ENCODE results near the gene NR3C2.

The NR3C2 gene

DNA sequence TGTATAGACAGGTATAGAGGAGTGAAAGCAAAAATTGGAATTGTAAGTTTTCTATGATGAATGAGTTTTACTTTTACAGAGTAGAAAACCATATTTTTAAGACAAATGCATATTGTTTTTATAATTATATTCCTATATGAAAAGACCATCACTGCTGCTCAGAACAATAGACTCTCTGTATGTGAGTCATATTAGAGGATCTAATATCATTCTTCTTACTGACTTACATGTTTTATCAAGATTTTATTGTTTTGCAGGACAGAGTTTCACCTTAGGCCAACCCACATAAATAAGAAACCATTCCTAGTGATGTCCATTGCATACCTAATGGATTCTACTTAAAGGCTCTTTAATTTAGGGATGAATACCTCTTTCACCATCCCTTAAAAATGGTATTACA lies 88.6 kb downstream of the NR3C2 start:
- H3K27ac ChIP-seq (ENCODE audit: low read depth, low read length): no peak overlapping the region
- H4K91ac ChIP-seq (ENCODE audit: low read depth, low read length): no peak overlapping the region
- H3K4ac ChIP-seq (ENCODE audit: low read depth, low read length): no peak overlapping the region
- no peak overlapping the region for H2BK120ac ChIP-seq (ENCODE audit: insufficient read depth, low read length, poor library complexity)
- no peaks in the 10 kb centered on the region for H3K79me1 ChIP-seq (ENCODE audit: low read length)
- no peaks in the 10 kb centered on the region for H3K9me3 ChIP-seq (ENCODE audit: insufficient read depth, low read depth, low read length)
- no peak overlapping the region for H2AK5ac ChIP-seq (ENCODE audit: low read length)
- no peak overlapping the region for H3K18ac ChIP-seq (ENCODE audit: low read length)
- no peak overlapping the region for H2BK12ac ChIP-seq (ENCODE audit: low read length)
- no peaks in the 10 kb centered on the region for H3K27me3 ChIP-seq (ENCODE audit: insufficient read depth, low read length)
- H4K8ac ChIP-seq (ENCODE audit: low read depth, low read length): no peak overlapping the region
- H4K12ac ChIP-seq (ENCODE audit: low read depth, low read length): no peak overlapping the region
- no peak overlapping the region for H3K4me2 ChIP-seq (ENCODE audit: low read length)
- H3K14ac ChIP-seq (ENCODE audit: low read length): no peak overlapping the region
- no peak overlapping the region for H3K9ac ChIP-seq (ENCODE audit: low read length)
- no peaks in the 10 kb centered on the region for H3K36me3 ChIP-seq (ENCODE audit: control insufficient read depth in 1 of 2, insufficient read depth in 2 of 2, low read length in 2 of 2)
- H3K4me1 ChIP-seq (ENCODE audit: control insufficient read depth in 1 of 2, insufficient read depth in 2 of 2, low read length in 2 of 2): no peaks in the 10 kb centered on the region
- H3K4me3 ChIP-seq (ENCODE audit: low read depth, low read length): no peak overlapping the region
- no peak for DNase-seq
- H3K23ac ChIP-seq (ENCODE audit: low read length): no peak overlapping the region
- no peaks in the 10 kb centered on the region for H3K79me2 ChIP-seq (ENCODE audit: control insufficient read depth, insufficient read depth, low read length, poor library complexity)
- H2AFZ ChIP-seq (ENCODE audit: insufficient read depth, low read length, poor library complexity): no peak overlapping the region
- H2BK5ac ChIP-seq (ENCODE audit: low read depth, low read length, poor library complexity): no peak overlapping the region

DNA sequence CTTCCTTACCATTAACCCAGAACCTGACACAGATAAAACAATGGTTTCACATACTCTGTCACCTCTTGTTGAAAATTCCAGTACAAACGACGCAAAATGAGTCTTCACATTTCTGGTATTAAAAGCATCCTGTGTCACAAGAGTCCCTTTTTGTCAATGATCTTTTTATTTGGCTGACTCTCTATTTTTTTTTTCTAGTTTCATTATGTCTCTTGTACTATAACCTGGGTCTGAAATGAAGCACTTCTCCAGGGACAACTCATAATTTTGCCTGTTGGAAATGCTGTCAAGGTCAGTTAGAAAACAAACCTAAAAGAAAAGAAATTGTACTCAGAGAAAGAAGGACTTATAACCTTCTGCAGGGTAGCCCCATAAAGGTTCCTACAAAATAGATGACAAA lies 93.1 kb downstream of the NR3C2 start:
- no peaks in the 10 kb centered on the region for H3K79me1 ChIP-seq (ENCODE audit: low read length)
- H3K9me3 ChIP-seq (ENCODE audit: insufficient read depth, low read depth, low read length): no peaks in the 10 kb centered on the region
- no peak overlapping the region for H3K9ac ChIP-seq (ENCODE audit: low read length)
- H3K4me3 ChIP-seq (ENCODE audit: low read depth, low read length): no peak overlapping the region
- no peaks in the 10 kb centered on the region for H3K27me3 ChIP-seq (ENCODE audit: insufficient read depth, low read length)
- no peak overlapping the region for H4K12ac ChIP-seq (ENCODE audit: low read depth, low read length)
- no peaks in the 10 kb centered on the region for H3K79me2 ChIP-seq (ENCODE audit: control insufficient read depth, insufficient read depth, low read length, poor library complexity)
- no peak overlapping the region for H2BK5ac ChIP-seq (ENCODE audit: low read depth, low read length, poor library complexity)
- H2AFZ ChIP-seq (ENCODE audit: insufficient read depth, low read length, poor library complexity): no peak overlapping the region
- H4K8ac ChIP-seq (ENCODE audit: low read depth, low read length): no peak overlapping the region
- WGBS (ENCODE audit: extremely low coverage, insufficient coverage, insufficient read length): no CpG with 5 or more reads among the region's 2 CpGs
- no peak overlapping the region for H2AK5ac ChIP-seq (ENCODE audit: low read length)
- H3K23ac ChIP-seq (ENCODE audit: low read length): no peak overlapping the region
- H3K14ac ChIP-seq (ENCODE audit: low read length): no peak overlapping the region
- H2BK120ac ChIP-seq (ENCODE audit: insufficient read depth, low read length, poor library complexity): no peak overlapping the region
- DNase-seq: no peak
- no peaks in the 10 kb centered on the region for H3K36me3 ChIP-seq (ENCODE audit: control insufficient read depth in 1 of 2, insufficient read depth in 2 of 2, low read length in 2 of 2)
- H3K4me1 ChIP-seq (ENCODE audit: control insufficient read depth in 1 of 2, insufficient read depth in 2 of 2, low read length in 2 of 2): no peaks in the 10 kb centered on the region
- H3K18ac ChIP-seq (ENCODE audit: low read length): no peak overlapping the region
- no peak overlapping the region for H3K4ac ChIP-seq (ENCODE audit: low read depth, low read length)
- no peak overlapping the region for H4K91ac ChIP-seq (ENCODE audit: low read depth, low read length)
- no peak overlapping the region for H3K27ac ChIP-seq (ENCODE audit: low read depth, low read length)
- H2BK12ac ChIP-seq (ENCODE audit: low read length): no peak overlapping the region
- no peak overlapping the region for H3K4me2 ChIP-seq (ENCODE audit: low read length)

DNA sequence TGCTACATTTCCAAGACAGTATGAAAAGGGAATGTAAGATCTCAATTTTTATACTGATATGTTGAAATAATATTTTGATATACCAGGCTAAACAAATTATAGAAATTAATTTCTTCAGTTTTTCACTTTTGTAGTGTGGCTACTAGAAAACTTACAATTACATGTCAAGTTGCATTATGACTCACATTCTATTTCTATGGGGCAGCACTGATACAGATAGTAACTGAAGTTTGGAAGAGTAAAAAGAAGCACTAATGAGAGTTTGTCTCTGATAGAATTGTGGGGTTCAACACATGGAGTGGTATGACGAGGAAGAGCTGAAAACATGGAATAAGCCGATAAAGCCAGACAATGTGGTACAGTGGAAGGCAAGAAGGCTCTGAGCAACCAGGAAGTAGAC lies 95.6 kb downstream of the NR3C2 start:
- no peak for DNase-seq
- Histone ChIP-seq H3K9me3 (ENCODE audit: insufficient read depth, low read depth, low read length) (no peaks in the 10 kb centered on the region), H3K14ac (ENCODE audit: low read length) (no peak overlapping the region), H2BK120ac (ENCODE audit: insufficient read depth, low read length, poor library complexity) (no peak overlapping the region), H3K27me3 (ENCODE audit: insufficient read depth, low read length) (no peaks in the 10 kb centered on the region), H3K27ac (ENCODE audit: low read depth, low read length) (no peak overlapping the region), H3K9ac (ENCODE audit: low read length) (no peak overlapping the region), H3K4ac (ENCODE audit: low read depth, low read length) (no peak overlapping the region), H3K4me1 (ENCODE audit: control insufficient read depth in 1 of 2, insufficient read depth in 2 of 2, low read length in 2 of 2) (no peaks in the 10 kb centered on the region), H3K18ac (ENCODE audit: low read length) (no peak overlapping the region), H2AK5ac (ENCODE audit: low read length) (no peak overlapping the region), H2AFZ (ENCODE audit: insufficient read depth, low read length, poor library complexity) (no peak overlapping the region), H4K8ac (ENCODE audit: low read depth, low read length) (no peak overlapping the region), H2BK5ac (ENCODE audit: low read depth, low read length, poor library complexity) (no peak overlapping the region), H3K36me3 (ENCODE audit: control insufficient read depth in 1 of 2, insufficient read depth in 2 of 2, low read length in 2 of 2) (no peaks in the 10 kb centered on the region), H3K23ac (ENCODE audit: low read length) (no peak overlapping the region), H3K79me1 (ENCODE audit: low read length) (no peaks in the 10 kb centered on the region), H4K12ac (ENCODE audit: low read depth, low read length) (no peak overlapping the region), H3K79me2 (ENCODE audit: control insufficient read depth, insufficient read depth, low read length, poor library complexity) (no peaks in the 10 kb centered on the region), H2BK12ac (ENCODE audit: low read length) (no peak overlapping the region), H3K4me2 (ENCODE audit: low read length) (no peak overlapping the region), H4K91ac (ENCODE audit: low read depth, low read length) (no peak overlapping the region), H3K4me3 (ENCODE audit: low read depth, low read length) (no peak overlapping the region)
- WGBS (ENCODE audit: extremely low coverage, insufficient coverage, insufficient read length): no CpG with 5 or more reads among the region's 2 CpGs

DNA sequence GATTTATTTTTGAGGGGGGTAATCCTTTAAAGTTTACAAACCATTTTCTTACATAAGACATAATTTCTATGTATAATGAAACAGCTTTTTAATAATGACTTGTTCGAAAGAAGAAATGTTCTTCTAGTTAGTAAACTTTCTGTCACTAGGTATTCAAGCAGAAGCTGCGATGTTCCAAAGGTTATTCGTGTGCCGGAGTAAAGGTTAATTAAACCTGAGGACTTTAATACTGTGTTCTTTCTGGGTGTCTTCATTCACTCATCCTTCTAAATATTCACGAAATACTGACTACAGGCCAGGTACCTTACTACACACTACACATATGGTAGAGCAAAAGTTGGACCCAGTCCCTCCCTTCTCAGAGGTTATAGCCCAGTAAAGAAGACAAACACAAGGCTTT lies 96.7 kb downstream of the NR3C2 start:
- Histone ChIP-seq H3K4me1 (ENCODE audit: control insufficient read depth in 1 of 2, insufficient read depth in 2 of 2, low read length in 2 of 2) (no peaks in the 10 kb centered on the region), H3K18ac (ENCODE audit: low read length) (no peak overlapping the region), H3K4me3 (ENCODE audit: low read depth, low read length) (no peak overlapping the region), H2BK120ac (ENCODE audit: insufficient read depth, low read length, poor library complexity) (no peak overlapping the region), H3K4me2 (ENCODE audit: low read length) (no peak overlapping the region), H2BK12ac (ENCODE audit: low read length) (no peak overlapping the region), H3K9me3 (ENCODE audit: insufficient read depth, low read depth, low read length) (no peaks in the 10 kb centered on the region), H2BK5ac (ENCODE audit: low read depth, low read length, poor library complexity) (no peak overlapping the region), H3K23ac (ENCODE audit: low read length) (no peak overlapping the region), H4K91ac (ENCODE audit: low read depth, low read length) (no peak overlapping the region), H3K4ac (ENCODE audit: low read depth, low read length) (no peak overlapping the region), H4K8ac (ENCODE audit: low read depth, low read length) (no peak overlapping the region), H3K79me2 (ENCODE audit: control insufficient read depth, insufficient read depth, low read length, poor library complexity) (no peaks in the 10 kb centered on the region), H3K27me3 (ENCODE audit: insufficient read depth, low read length) (no peaks in the 10 kb centered on the region), H2AK5ac (ENCODE audit: low read length) (no peak overlapping the region), H3K79me1 (ENCODE audit: low read length) (no peaks in the 10 kb centered on the region), H2AFZ (ENCODE audit: insufficient read depth, low read length, poor library complexity) (no peak overlapping the region), H3K27ac (ENCODE audit: low read depth, low read length) (no peak overlapping the region), H3K9ac (ENCODE audit: low read length) (no peak overlapping the region), H4K12ac (ENCODE audit: low read depth, low read length) (no peak overlapping the region), H3K14ac (ENCODE audit: low read length) (no peak overlapping the region), H3K36me3 (ENCODE audit: control insufficient read depth in 1 of 2, insufficient read depth in 2 of 2, low read length in 2 of 2) (no peaks in the 10 kb centered on the region)
- WGBS (ENCODE audit: extremely low coverage, insufficient coverage, insufficient read length): no CpG with 5 or more reads among the region's 5 CpGs
- DNase-seq: no peak

DNA sequence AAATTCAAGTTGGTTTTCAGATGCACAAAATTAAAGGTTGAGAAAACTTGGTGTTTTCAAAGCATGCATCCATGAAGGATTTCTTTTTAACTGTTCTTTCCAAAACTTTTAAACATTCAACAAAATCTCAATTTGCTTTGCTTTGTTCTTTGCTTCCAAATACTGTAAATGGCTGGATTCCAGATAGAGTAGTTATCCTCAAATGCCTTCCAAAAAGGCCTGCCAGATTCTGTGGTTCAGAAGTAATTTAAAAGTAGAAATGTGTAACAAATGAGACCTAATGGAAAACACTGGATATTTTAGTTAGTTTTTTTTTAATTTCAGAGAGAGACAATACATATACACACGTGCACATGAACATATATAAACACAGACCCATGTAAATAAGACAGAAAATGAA lies 97.3 kb downstream of the NR3C2 start:
- Histone ChIP-seq H3K79me2 (ENCODE audit: control insufficient read depth, insufficient read depth, low read length, poor library complexity) (no peaks in the 10 kb centered on the region), H3K4ac (ENCODE audit: low read depth, low read length) (no peak overlapping the region), H3K36me3 (ENCODE audit: control insufficient read depth in 1 of 2, insufficient read depth in 2 of 2, low read length in 2 of 2) (no peaks in the 10 kb centered on the region), H3K4me2 (ENCODE audit: low read length) (no peak overlapping the region), H3K9ac (ENCODE audit: low read length) (no peak overlapping the region), H4K91ac (ENCODE audit: low read depth, low read length) (no peak overlapping the region), H3K14ac (ENCODE audit: low read length) (no peak overlapping the region), H2BK120ac (ENCODE audit: insufficient read depth, low read length, poor library complexity) (no peak overlapping the region), H4K12ac (ENCODE audit: low read depth, low read length) (no peak overlapping the region), H2AK5ac (ENCODE audit: low read length) (no peak overlapping the region), H3K4me3 (ENCODE audit: low read depth, low read length) (no peak overlapping the region), H3K27me3 (ENCODE audit: insufficient read depth, low read length) (no peaks in the 10 kb centered on the region), H4K8ac (ENCODE audit: low read depth, low read length) (no peak overlapping the region), H2BK12ac (ENCODE audit: low read length) (no peak overlapping the region), H3K79me1 (ENCODE audit: low read length) (no peaks in the 10 kb centered on the region), H3K18ac (ENCODE audit: low read length) (no peak overlapping the region), H3K23ac (ENCODE audit: low read length) (no peak overlapping the region), H2AFZ (ENCODE audit: insufficient read depth, low read length, poor library complexity) (no peak overlapping the region), H3K9me3 (ENCODE audit: insufficient read depth, low read depth, low read length) (no peaks in the 10 kb centered on the region), H3K4me1 (ENCODE audit: control insufficient read depth in 1 of 2, insufficient read depth in 2 of 2, low read length in 2 of 2) (no peaks in the 10 kb centered on the region), H2BK5ac (ENCODE audit: low read depth, low read length, poor library complexity) (no peak overlapping the region), H3K27ac (ENCODE audit: low read depth, low read length) (no peak overlapping the region)
- WGBS (ENCODE audit: extremely low coverage, insufficient coverage, insufficient read length): no CpG with 5 or more reads among the region's 1 CpG
- no peak for DNase-seq
